SK-N-SH treated with all-trans-retinoic acid at 6 μM for 48 hours (cell line): ENCODE results near the gene CHMP6.

Source experiments
- ARNTL ChIP-seq: fragments of 450-650 bp; formaldehyde crosslinking; IDR thresholded peaks from 2 replicates; pipeline ENCODE4 v1.5.0; 2020; ENCODE audit warnings: low read depth, mild to moderate bottlenecking, moderate library complexity, borderline replicate concordance
- CSDC2 ChIP-seq: fragments of 250-450 bp; sonication (Bioruptor Pico); IDR thresholded peaks from 2 replicates; pipeline ENCODE4 v1.5.0; 2020; ENCODE audit warnings: mild to moderate bottlenecking, moderate library complexity
- CSRNP3 ChIP-seq: fragments of 250-450 bp; sonication (Bioruptor Pico); IDR thresholded peaks from 2 replicates; pipeline ENCODE4 v1.5.1; 2021; ENCODE audit warnings: mild to moderate bottlenecking, moderate library complexity
- ESRRG ChIP-seq: fragments of 250-450 bp; sonication (Bioruptor Pico); IDR thresholded peaks from 2 replicates; pipeline ENCODE4 v1.6.1; 2021; ENCODE audit warnings: mild to moderate bottlenecking
- OSR1 ChIP-seq: fragments of 250-450 bp; sonication (Bioruptor Pico); IDR thresholded peaks from 2 replicates; pipeline ENCODE4 v1.8.0; 2022; ENCODE audit warnings: moderate library complexity, mild to moderate bottlenecking, inconsistent platforms
- PPARA ChIP-seq: fragments of 250-450 bp; sonication (Bioruptor Pico); IDR thresholded peaks from 2 replicates; pipeline ENCODE4 v1.5.0; 2020; ENCODE audit warnings: mild to moderate bottlenecking, borderline replicate concordance
- RARB ChIP-seq: fragments of 250-450 bp; sonication (Bioruptor Pico); IDR thresholded peaks from 2 replicates; pipeline ENCODE4 v1.8.0; 2021; ENCODE audit warnings: mild to moderate bottlenecking, moderate library complexity
- ZNF70 ChIP-seq: fragments of 450-650 bp; formaldehyde crosslinking; IDR thresholded peaks from 2 replicates; pipeline ENCODE4 v1.5.0; 2020; ENCODE audit warnings: mild to moderate bottlenecking, moderate library complexity

GRCh38 chr17:80981062-80981902 lies 10.4 kb upstream of the CHMP6 start:
- no peak for TF ChIP-seq CSDC2 (CRISPR knock-in tag)
- no peak for TF ChIP-seq ARNTL
- no peak for TF ChIP-seq ZNF70 (CRISPR knock-in tag)
- no peak for TF ChIP-seq OSR1 (CRISPR knock-in tag)
- no peak for TF ChIP-seq ESRRG (CRISPR knock-in tag)
- no peak for TF ChIP-seq CSRNP3
- no peak for TF ChIP-seq RARB (CRISPR knock-in tag)
- TF ChIP-seq PPARA, result no peak
